ENCODE data around the gene OPCML. TPM values are rescaled to one million over a fixed set of nuclear protein-coding genes. Genes with fewer than 3 reads are reported as not detected.

Gene OPCML
- polyA plus RNA-seq, 3 donors = not detected

DNA sequence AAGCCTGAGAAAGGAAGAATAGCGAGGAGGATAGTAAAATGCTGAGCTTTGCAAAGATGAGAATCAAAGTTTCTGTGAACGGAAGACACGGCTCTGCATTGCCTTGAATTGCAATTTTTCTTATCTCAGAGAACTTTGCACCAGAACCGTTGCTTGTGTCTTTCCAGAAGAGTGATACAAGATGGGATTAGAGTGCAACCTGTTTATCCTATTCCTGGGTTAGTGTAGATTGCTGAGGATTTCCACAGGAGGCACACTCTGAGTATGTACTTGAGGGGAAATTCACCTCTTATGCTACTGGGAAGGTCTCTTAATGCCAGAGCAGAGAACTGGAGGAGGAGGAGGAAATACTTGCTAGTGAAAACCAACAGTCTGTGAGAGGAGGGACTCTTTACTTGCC lies 377.5 kb downstream of the OPCML start:
- H3K9me3 Mint-ChIP-seq = peaks cover 0 to 2% (median 0%) of the 10 kb centered on the region in 7 donors
- no peak overlapping the region for H3K4me2 ChIP-seq (replicated peaks; ENCODE audit: extremely low read depth, low read length, poor library complexity, severe bottlenecking)
- no peaks in the 10 kb centered on the region for H3K36me3 ChIP-seq (replicated peaks in 1 of 2; ENCODE audit: control insufficient read depth in 1 of 2, insufficient read depth in 2 of 2, low read length in 2 of 2)
- H3K27me3 Mint-ChIP-seq (ENCODE audit: low read depth in 3 of 3) = peaks cover 20 to 35% (median 35%) of the 10 kb centered on the region in 3 donors
- intact Hi-C loops (cut with micrococcal nuclease) = no loop called here
- H3K36me3 Mint-ChIP-seq = no peaks in the 10 kb centered on the region
- no peak overlapping the region for H3K9ac ChIP-seq (ENCODE audit: insufficient read depth, low read length, poor library complexity, severe bottlenecking)
- H2AFZ ChIP-seq (ENCODE audit: insufficient read depth, low read depth, low read length, poor library complexity, severe bottlenecking) = no peak overlapping the region
- TF ChIP-seq, protein P1, sequence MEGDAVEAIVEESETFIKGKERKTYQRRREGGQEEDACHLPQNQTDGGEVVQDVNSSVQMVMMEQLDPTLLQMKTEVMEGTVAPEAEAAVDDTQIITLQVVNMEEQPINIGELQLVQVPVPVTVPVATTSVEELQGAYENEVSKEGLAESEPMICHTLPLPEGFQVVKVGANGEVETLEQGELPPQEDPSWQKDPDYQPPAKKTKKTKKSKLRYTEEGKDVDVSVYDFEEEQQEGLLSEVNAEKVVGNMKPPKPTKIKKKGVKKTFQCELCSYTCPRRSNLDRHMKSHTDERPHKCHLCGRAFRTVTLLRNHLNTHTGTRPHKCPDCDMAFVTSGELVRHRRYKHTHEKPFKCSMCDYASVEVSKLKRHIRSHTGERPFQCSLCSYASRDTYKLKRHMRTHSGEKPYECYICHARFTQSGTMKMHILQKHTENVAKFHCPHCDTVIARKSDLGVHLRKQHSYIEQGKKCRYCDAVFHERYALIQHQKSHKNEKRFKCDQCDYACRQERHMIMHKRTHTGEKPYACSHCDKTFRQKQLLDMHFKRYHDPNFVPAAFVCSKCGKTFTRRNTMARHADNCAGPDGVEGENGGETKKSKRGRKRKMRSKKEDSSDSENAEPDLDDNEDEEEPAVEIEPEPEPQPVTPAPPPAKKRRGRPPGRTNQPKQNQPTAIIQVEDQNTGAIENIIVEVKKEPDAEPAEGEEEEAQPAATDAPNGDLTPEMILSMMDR (IDR thresholded peaks at IDR 0.05) = no peak
- no peak overlapping the region for H3K4me3 Mint-ChIP-seq
- H3K27ac ChIP-seq (ENCODE audit: low read depth in 1 of 2, low read length in 2 of 2) = no peak overlapping the region
- H3K79me2 ChIP-seq (ENCODE audit: insufficient read depth, low read length) = no peaks in the 10 kb centered on the region
- H3K4me1 Mint-ChIP-seq = no peaks in the 10 kb centered on the region
- H3K4me3 ChIP-seq (replicated peaks in 1 of 3; ENCODE audit: low read depth in 2 of 3, low read length in 3 of 3) = no peak overlapping the region
- 96% methylated on average over 4 of the region's 4 CpGs for WGBS (ENCODE audit: insufficient coverage)
- peaks cover 6 to 20% of the 10 kb centered on the region in 2 donors for H3K27me3 ChIP-seq (ENCODE audit: control insufficient read depth in 2 of 2, insufficient read depth in 2 of 2, low read length in 2 of 2)
- DNase-seq = no peak
- no peaks in the 10 kb centered on the region for H4K20me1 ChIP-seq (ENCODE audit: insufficient read depth, low read length)
- H3K4me1 ChIP-seq (ENCODE audit: control insufficient read depth in 1 of 2, insufficient read depth in 2 of 2, low read length in 2 of 2) = no peaks in the 10 kb centered on the region
- H3K27ac Mint-ChIP-seq = no peak overlapping the region
- no peaks in the 10 kb centered on the region for H3K9me3 ChIP-seq (replicated peaks in 1 of 2; ENCODE audit: control insufficient read depth in 1 of 2, insufficient read depth in 1 of 2, low read length in 2 of 2)

DNA sequence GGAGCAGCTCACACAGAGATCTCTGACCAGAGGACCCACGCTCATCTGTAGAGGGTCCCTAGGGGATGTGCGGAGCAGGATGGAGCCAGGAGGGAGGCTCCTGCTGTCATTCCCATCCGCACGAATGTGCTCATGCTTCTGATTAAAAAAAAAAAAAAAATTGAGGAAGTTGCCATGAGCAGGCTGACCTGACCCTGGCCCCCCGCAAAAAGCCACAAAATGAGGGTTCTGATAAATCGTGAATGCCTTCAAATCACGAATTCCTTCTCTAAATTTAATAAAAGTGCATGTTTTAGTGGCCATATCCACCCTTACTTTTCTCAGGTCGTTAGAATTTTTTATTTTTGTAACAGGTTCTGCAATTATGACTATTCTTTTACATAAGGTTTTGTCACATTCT lies 378.2 kb downstream of the OPCML start:
- H3K27ac Mint-ChIP-seq = no peak overlapping the region
- no peak for DNase-seq
- Histone ChIP-seq H3K36me3 (replicated peaks in 1 of 2; ENCODE audit: control insufficient read depth in 1 of 2, insufficient read depth in 2 of 2, low read length in 2 of 2) (no peaks in the 10 kb centered on the region), H4K20me1 (ENCODE audit: insufficient read depth, low read length) (no peaks in the 10 kb centered on the region), H3K4me3 (replicated peaks in 1 of 3; ENCODE audit: low read depth in 2 of 3, low read length in 3 of 3) (no peak overlapping the region), H3K27ac (ENCODE audit: low read depth in 1 of 2, low read length in 2 of 2) (no peak overlapping the region), H2AFZ (ENCODE audit: insufficient read depth, low read depth, low read length, poor library complexity, severe bottlenecking) (no peak overlapping the region), H3K4me1 (ENCODE audit: control insufficient read depth in 1 of 2, insufficient read depth in 2 of 2, low read length in 2 of 2) (no peaks in the 10 kb centered on the region), H3K27me3 (ENCODE audit: control insufficient read depth in 2 of 2, insufficient read depth in 2 of 2, low read length in 2 of 2) (peaks cover 6 to 20% of the 10 kb centered on the region in 2 donors), H3K9ac (ENCODE audit: insufficient read depth, low read length, poor library complexity, severe bottlenecking) (no peak overlapping the region), H3K4me2 (replicated peaks; ENCODE audit: extremely low read depth, low read length, poor library complexity, severe bottlenecking) (no peak overlapping the region), H3K9me3 (replicated peaks in 1 of 2; ENCODE audit: control insufficient read depth in 1 of 2, insufficient read depth in 1 of 2, low read length in 2 of 2) (no peaks in the 10 kb centered on the region), H3K79me2 (ENCODE audit: insufficient read depth, low read length) (no peaks in the 10 kb centered on the region)
- WGBS (ENCODE audit: insufficient coverage) = 0% methylated on average over 1 of the region's 8 CpGs
- H3K9me3 Mint-ChIP-seq = peaks cover 0 to 2% (median 0%) of the 10 kb centered on the region in 7 donors
- H3K27me3 Mint-ChIP-seq (ENCODE audit: low read depth in 3 of 3) = peaks cover 20 to 37% (median 35%) of the 10 kb centered on the region in 3 donors
- H3K36me3 Mint-ChIP-seq = no peaks in the 10 kb centered on the region
- no peaks in the 10 kb centered on the region for H3K4me1 Mint-ChIP-seq
- intact Hi-C loops (cut with micrococcal nuclease) = no loop called here
- no peak overlapping the region for H3K4me3 Mint-ChIP-seq
- TF ChIP-seq, protein P1 (IDR thresholded peaks at IDR 0.05) = no peak
